ENCODE data around the gene MAMLD1.
"Not testable (repeated sequence)": the region's sequence is repeated elsewhere in the genome, so short reads cannot be mapped to it uniquely, and the experiment has no call there.

MAMLD1 gene

DNA sequence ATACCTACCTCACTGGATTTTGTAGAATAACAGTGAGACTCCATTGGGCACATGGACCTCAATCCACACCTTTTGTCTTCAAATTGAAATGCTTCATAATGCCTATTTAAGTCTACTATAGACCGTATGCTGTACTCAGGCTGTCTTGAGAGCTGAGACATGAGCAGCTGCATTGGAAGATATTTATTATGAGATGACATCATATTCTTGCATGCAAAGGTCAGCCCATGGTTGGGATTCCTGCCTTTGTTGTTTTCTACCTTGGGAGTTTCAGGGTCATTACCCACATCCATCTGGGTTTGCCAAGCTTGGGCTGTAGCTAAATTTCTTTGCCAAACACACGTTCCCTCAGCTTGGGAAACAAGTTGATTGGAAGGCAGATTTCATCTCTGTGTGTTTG, 33.2 kb upstream of the MAMLD1 start:
- no peaks in the 10 kb centered on the region for H3K27me3 ChIP-seq (ENCODE audit: insufficient read depth, low read length)
- no peaks in the 10 kb centered on the region for H3K79me2 ChIP-seq (ENCODE audit: control insufficient read depth, insufficient read depth, low read length, unreplicated experiment)
- no peak overlapping the region for H3K4me3 ChIP-seq (ENCODE audit: low read depth, low read length)
- H3K27ac ChIP-seq (ENCODE audit: low read depth, low read length), result no peak overlapping the region
- no peak overlapping the region for H2AFZ ChIP-seq (ENCODE audit: low read length, unreplicated experiment)
- peaks cover 16% of the 10 kb centered on the region for H3K4me1 ChIP-seq (ENCODE audit: control insufficient read depth, insufficient read depth, low read length, unreplicated experiment)
- H3K36me3 ChIP-seq (ENCODE audit: insufficient read depth, low read length), result no peaks in the 10 kb centered on the region

DNA sequence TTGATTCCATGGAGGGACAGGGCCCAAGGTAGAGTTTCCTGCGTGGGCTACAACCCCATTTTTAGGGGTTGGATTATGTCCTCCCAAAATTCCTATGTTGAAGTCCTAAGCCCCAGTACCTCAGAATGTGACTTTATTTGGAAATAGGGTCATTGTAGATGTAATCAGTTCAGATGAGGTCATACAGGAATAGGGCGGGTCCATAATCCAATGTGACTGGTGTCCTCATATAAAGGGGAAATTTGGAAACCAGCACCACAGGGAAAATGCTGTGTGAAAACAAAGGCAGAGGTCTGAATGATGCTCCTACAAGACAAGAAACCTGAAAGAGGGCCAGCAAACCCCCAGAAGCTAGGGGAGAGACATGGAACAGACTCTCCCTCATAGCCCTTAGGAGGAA, 31.1 kb upstream of the MAMLD1 start:
- Histone ChIP-seq H3K27me3 (ENCODE audit: insufficient read depth, low read length) (no peaks in the 10 kb centered on the region), H2AFZ (ENCODE audit: low read length, unreplicated experiment) (no peak overlapping the region), H3K27ac (ENCODE audit: low read depth, low read length) (no peak overlapping the region), H3K36me3 (ENCODE audit: insufficient read depth, low read length) (no peaks in the 10 kb centered on the region), H3K79me2 (ENCODE audit: control insufficient read depth, insufficient read depth, low read length, unreplicated experiment) (no peaks in the 10 kb centered on the region), H3K4me1 (ENCODE audit: control insufficient read depth, insufficient read depth, low read length, unreplicated experiment) (no peaks in the 10 kb centered on the region), H3K4me3 (ENCODE audit: low read depth, low read length) (no peak overlapping the region)

DNA sequence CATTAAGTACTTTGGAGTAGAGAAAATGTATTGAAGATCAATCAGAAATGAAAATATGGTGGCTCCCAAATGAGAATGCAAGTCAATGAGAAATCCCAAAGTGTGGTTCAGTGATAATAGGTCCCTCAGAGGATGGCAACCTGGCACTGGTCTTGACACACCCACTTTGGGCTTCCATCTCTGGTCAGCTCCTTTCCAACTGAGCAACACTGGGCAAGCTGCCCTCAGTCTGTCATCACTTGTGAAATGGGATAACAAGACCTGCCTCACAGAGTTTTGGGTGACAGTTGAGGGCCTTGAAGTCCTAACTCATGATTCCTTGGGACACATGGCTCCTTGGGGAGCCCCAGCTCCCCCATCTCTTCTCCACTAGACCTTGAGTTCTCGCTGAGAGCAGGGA, 29.0 kb upstream of the MAMLD1 start:
- H3K4me3 ChIP-seq (ENCODE audit: low read depth, low read length), result no peak overlapping the region
- no peaks in the 10 kb centered on the region for H3K36me3 ChIP-seq (ENCODE audit: insufficient read depth, low read length)
- no peaks in the 10 kb centered on the region for H3K4me1 ChIP-seq (ENCODE audit: control insufficient read depth, insufficient read depth, low read length, unreplicated experiment)
- H3K27me3 ChIP-seq (ENCODE audit: insufficient read depth, low read length), result no peaks in the 10 kb centered on the region
- no peak overlapping the region for H2AFZ ChIP-seq (ENCODE audit: low read length, unreplicated experiment)
- no peak overlapping the region for H3K27ac ChIP-seq (ENCODE audit: low read depth, low read length)
- H3K79me2 ChIP-seq (ENCODE audit: control insufficient read depth, insufficient read depth, low read length, unreplicated experiment), result no peaks in the 10 kb centered on the region

DNA sequence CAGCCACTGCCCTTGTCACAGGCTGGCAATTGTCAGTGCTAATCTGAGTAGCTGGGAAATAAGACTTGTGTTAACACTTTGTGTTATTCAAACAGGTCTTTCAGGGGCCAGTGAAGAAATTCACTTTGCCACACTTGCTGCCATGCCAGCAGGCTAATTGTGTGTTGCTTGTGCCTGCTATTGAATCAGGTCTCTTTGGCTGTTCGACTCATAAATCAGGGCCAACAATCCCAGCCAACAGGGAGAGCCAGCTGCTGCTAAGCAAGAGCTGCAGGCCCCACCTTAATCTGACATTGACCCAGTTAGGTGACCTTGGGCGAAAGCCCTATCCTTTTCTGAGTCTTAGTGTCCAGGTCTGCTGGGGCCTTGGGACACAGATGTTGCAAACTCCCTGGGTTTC, 28.1 kb upstream of the MAMLD1 start:
- Histone ChIP-seq H3K36me3 (ENCODE audit: insufficient read depth, low read length) (no peaks in the 10 kb centered on the region), H3K4me3 (ENCODE audit: low read depth, low read length) (no peak overlapping the region), H3K27ac (ENCODE audit: low read depth, low read length) (no peak overlapping the region), H3K79me2 (ENCODE audit: control insufficient read depth, insufficient read depth, low read length, unreplicated experiment) (no peaks in the 10 kb centered on the region), H2AFZ (ENCODE audit: low read length, unreplicated experiment) (no peak overlapping the region), H3K4me1 (ENCODE audit: control insufficient read depth, insufficient read depth, low read length, unreplicated experiment) (no peaks in the 10 kb centered on the region), H3K27me3 (ENCODE audit: insufficient read depth, low read length) (no peaks in the 10 kb centered on the region)

DNA sequence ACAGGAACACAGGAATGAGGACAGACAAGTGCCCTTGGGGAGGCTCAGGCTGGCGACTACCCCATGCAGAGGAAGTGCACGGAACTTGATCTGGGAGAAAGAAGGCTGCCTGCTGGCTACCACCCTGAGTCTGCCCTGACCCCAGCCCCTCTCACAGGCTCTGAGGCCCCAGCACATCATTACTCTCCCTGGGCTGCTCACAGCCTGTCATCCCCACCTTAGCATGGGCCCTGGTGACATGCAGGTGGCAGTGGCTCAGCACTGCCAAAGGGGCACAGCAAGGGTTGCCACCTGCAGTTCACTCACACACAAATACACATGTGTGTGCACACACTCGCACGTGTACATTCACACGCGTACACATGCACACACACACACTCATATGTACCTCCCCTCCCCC, 26.1 kb upstream of the MAMLD1 start:
- Histone ChIP-seq H3K27me3 (ENCODE audit: insufficient read depth, low read length) (no peaks in the 10 kb centered on the region), H3K27ac (ENCODE audit: low read depth, low read length) (no peak overlapping the region), H3K4me1 (ENCODE audit: control insufficient read depth, insufficient read depth, low read length, unreplicated experiment) (no peaks in the 10 kb centered on the region), H3K36me3 (ENCODE audit: insufficient read depth, low read length) (no peaks in the 10 kb centered on the region), H2AFZ (ENCODE audit: low read length, unreplicated experiment) (no peak overlapping the region), H3K4me3 (ENCODE audit: low read depth, low read length) (no peak overlapping the region), H3K79me2 (ENCODE audit: control insufficient read depth, insufficient read depth, low read length, unreplicated experiment) (no peaks in the 10 kb centered on the region)

DNA sequence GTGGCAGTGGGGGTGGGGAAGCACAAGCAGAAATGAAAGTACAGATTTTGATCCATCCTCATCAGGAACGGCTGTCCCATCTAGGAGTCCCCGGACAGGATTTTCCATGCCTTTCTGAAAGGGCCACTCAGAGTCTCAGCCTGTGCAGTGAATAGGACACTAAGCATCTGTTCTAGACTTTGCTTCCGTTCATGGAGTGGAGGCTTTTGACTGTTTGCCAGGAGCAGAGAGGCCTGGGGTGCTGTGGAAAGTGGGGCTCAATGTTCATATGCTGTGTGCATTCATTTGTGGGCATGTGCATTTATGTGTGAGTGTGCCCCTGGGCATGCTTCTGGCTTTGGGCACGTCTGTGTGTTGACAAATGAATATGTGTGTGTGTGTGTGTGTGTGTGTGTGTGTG, 25.6 kb upstream of the MAMLD1 start:
- H3K79me2 ChIP-seq (ENCODE audit: control insufficient read depth, insufficient read depth, low read length, unreplicated experiment), result no peaks in the 10 kb centered on the region
- H3K4me3 ChIP-seq (ENCODE audit: low read depth, low read length), result no peak overlapping the region
- no peaks in the 10 kb centered on the region for H3K36me3 ChIP-seq (ENCODE audit: insufficient read depth, low read length)
- H3K27ac ChIP-seq (ENCODE audit: low read depth, low read length), result no peak overlapping the region
- H3K27me3 ChIP-seq (ENCODE audit: insufficient read depth, low read length), result no peaks in the 10 kb centered on the region
- no peak overlapping the region for H2AFZ ChIP-seq (ENCODE audit: low read length, unreplicated experiment)
- no peaks in the 10 kb centered on the region for H3K4me1 ChIP-seq (ENCODE audit: control insufficient read depth, insufficient read depth, low read length, unreplicated experiment)

DNA sequence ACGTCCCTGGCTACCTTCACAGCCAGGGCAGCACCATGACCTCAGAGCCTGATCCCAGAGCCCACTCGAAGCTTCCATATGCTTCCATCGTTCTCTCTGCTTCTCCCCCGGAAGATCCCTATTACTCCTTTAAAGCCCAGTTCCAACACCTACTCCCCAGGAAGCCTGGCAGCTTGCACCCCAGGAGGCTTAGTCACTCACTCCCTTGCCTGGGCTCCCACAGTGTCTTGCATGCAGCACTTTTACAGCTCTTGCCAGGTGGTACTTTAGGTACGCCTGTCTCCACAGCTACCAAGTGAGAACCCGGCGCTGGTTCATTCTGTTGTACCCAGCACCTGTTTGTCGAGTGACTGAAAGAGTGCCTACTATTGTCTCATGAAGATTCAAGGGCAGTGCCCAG, 24.5 kb upstream of the MAMLD1 start:
- H3K4me1 ChIP-seq (ENCODE audit: control insufficient read depth, insufficient read depth, low read length, unreplicated experiment), result no peaks in the 10 kb centered on the region
- H3K27me3 ChIP-seq (ENCODE audit: insufficient read depth, low read length), result no peaks in the 10 kb centered on the region
- H3K36me3 ChIP-seq (ENCODE audit: insufficient read depth, low read length), result no peaks in the 10 kb centered on the region
- no peak overlapping the region for H3K4me3 ChIP-seq (ENCODE audit: low read depth, low read length)
- H3K79me2 ChIP-seq (ENCODE audit: control insufficient read depth, insufficient read depth, low read length, unreplicated experiment), result no peaks in the 10 kb centered on the region
- H2AFZ ChIP-seq (ENCODE audit: low read length, unreplicated experiment), result no peak overlapping the region
- H3K27ac ChIP-seq (ENCODE audit: low read depth, low read length), result no peak overlapping the region

DNA sequence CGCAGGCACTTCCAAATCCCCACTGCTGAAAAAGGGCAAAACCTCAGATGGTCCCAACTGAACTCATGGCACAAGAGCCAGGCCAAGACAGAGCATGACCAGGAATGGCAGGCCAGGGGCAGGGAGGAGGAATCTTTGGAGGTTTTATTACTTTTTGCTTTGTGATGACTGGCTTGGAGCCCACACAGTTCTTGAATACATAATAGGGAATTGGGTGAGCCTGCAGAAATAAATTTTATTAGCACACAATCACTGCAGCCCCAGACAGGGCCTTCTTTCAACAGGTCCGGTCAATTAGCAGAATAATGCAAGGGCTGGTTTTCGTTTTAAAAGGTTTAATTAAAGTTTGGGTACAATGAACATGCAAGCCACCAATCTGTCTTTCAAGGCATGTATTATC, 23.4 kb upstream of the MAMLD1 start:
- no peaks in the 10 kb centered on the region for H3K27me3 ChIP-seq (ENCODE audit: insufficient read depth, low read length)
- no peak overlapping the region for H3K4me3 ChIP-seq (ENCODE audit: low read depth, low read length)
- H2AFZ ChIP-seq (ENCODE audit: low read length, unreplicated experiment), result no peak overlapping the region
- no peaks in the 10 kb centered on the region for H3K36me3 ChIP-seq (ENCODE audit: insufficient read depth, low read length)
- H3K27ac ChIP-seq (ENCODE audit: low read depth, low read length), result no peak overlapping the region
- no peaks in the 10 kb centered on the region for H3K4me1 ChIP-seq (ENCODE audit: control insufficient read depth, insufficient read depth, low read length, unreplicated experiment)
- H3K79me2 ChIP-seq (ENCODE audit: control insufficient read depth, insufficient read depth, low read length, unreplicated experiment), result no peaks in the 10 kb centered on the region

DNA sequence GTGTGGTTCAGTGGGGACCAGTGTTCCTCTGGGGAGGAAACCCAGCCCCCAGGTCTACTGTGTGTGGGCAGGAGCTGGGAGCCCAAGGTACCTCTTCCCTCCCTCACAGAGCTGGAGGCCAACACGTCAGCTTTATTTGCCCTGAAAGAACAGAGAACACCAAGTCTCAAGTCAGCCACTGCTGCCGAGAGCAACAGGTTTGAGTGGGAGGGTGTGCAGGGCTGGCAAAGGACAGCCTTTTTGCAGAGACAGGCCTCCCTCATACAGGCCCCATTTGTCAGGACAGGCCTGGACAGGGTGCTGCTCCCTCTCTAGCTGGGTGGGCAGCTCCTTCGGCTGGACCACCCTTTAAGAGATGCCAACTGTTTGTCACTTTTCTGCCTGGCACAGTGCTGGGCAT, 22.8 kb upstream of the MAMLD1 start:
- not testable (repeated sequence) for H3K4me3 ChIP-seq (ENCODE audit: low read depth, low read length)

DNA sequence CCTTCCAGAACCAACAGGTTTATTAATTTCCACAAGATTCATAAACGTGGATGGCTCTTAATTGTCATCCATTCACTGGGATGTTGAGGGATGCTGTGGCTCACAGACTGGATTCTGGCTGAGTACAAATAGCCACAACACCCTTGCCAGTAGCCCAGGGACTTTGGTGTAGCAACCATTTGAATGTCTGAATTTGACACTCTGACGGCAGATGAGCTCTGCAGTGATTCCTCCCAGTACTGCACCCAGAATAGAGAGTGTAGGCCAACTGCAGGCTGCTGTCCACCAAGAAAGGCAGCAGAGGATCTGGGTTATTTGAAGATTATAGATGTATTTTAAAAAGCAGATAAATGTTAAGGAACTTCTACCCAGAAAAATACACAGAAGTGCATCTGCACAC, 15.6 kb upstream of the MAMLD1 start:
- H3K27me3 ChIP-seq (ENCODE audit: insufficient read depth, low read length), result no peaks in the 10 kb centered on the region
- H2AFZ ChIP-seq (ENCODE audit: low read length, unreplicated experiment), result no peak overlapping the region
- H3K4me3 ChIP-seq (ENCODE audit: low read depth, low read length), result no peak overlapping the region

More for the DNA sequence above, 22.8 kb upstream of the MAMLD1 start:
- not testable (repeated sequence) for H3K27ac ChIP-seq (ENCODE audit: low read depth, low read length); H3K79me2 ChIP-seq (ENCODE audit: control insufficient read depth, insufficient read depth, low read length, unreplicated experiment); H3K27me3 ChIP-seq (ENCODE audit: insufficient read depth, low read length); H3K4me1 ChIP-seq (ENCODE audit: control insufficient read depth, insufficient read depth, low read length, unreplicated experiment); H2AFZ ChIP-seq (ENCODE audit: low read length, unreplicated experiment); H3K36me3 ChIP-seq (ENCODE audit: insufficient read depth, low read length)

DNA sequence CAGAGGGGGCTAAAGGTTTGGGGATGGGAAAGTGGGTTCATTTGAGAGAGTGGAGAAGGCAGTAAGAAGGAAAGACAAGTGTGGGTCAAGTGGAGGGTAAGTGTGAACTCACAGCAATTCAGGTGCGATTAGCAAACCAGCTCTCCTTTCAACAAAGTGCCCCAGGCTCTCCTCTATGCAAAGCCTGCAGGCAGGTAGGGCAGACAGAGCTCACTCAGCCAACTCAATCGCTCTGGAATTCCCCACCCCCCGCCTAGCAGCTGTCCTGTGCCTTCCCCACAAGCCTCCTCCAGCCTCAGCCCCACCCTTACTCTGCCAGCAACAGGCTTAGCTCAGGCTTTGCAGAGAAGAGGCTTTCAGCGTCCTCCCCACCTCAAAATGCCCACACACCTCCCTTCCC, 14.8 kb upstream of the MAMLD1 start:
- no peaks in the 10 kb centered on the region for H3K79me2 ChIP-seq (ENCODE audit: control insufficient read depth, insufficient read depth, low read length, unreplicated experiment)
- H3K27ac ChIP-seq (ENCODE audit: low read depth, low read length), result no peak overlapping the region
- no peaks in the 10 kb centered on the region for H3K4me1 ChIP-seq (ENCODE audit: control insufficient read depth, insufficient read depth, low read length, unreplicated experiment)
- no peaks in the 10 kb centered on the region for H3K27me3 ChIP-seq (ENCODE audit: insufficient read depth, low read length)
- H3K4me3 ChIP-seq (ENCODE audit: low read depth, low read length), result no peak overlapping the region
- no peak overlapping the region for H2AFZ ChIP-seq (ENCODE audit: low read length, unreplicated experiment)
- H3K36me3 ChIP-seq (ENCODE audit: insufficient read depth, low read length), result no peaks in the 10 kb centered on the region

More for the DNA sequence above, 15.6 kb upstream of the MAMLD1 start:
- Histone ChIP-seq H3K36me3 (ENCODE audit: insufficient read depth, low read length) (no peaks in the 10 kb centered on the region), H3K27ac (ENCODE audit: low read depth, low read length) (no peak overlapping the region), H3K4me1 (ENCODE audit: control insufficient read depth, insufficient read depth, low read length, unreplicated experiment) (no peaks in the 10 kb centered on the region), H3K79me2 (ENCODE audit: control insufficient read depth, insufficient read depth, low read length, unreplicated experiment) (no peaks in the 10 kb centered on the region)

DNA sequence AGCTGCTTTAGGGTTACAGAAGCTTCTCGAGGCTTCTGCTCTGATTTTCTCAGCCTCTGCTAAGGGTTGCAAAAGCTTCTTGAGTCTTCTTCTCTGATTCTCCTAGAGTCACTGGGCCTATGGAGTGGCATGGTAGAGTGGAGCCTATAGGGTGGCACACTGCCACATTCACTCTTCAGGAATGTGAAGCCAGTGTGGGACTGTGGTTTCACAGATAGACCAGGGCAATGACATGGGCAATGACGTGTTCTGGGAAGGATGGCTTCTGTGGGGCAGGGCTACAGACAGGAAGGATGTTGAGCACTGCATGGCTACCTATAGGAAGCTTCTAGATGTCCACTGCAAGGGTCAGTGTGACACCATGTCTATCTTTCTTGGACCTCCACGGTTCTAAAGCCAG, 11.0 kb upstream of the MAMLD1 start:
- Histone ChIP-seq H2AFZ (ENCODE audit: low read length, unreplicated experiment) (no peak overlapping the region), H3K27ac (ENCODE audit: low read depth, low read length) (no peak overlapping the region), H3K27me3 (ENCODE audit: insufficient read depth, low read length) (no peaks in the 10 kb centered on the region), H3K36me3 (ENCODE audit: insufficient read depth, low read length) (no peaks in the 10 kb centered on the region), H3K79me2 (ENCODE audit: control insufficient read depth, insufficient read depth, low read length, unreplicated experiment) (no peaks in the 10 kb centered on the region), H3K4me3 (ENCODE audit: low read depth, low read length) (no peak overlapping the region), H3K4me1 (ENCODE audit: control insufficient read depth, insufficient read depth, low read length, unreplicated experiment) (no peaks in the 10 kb centered on the region)

Measured in ACC112 (cell line).